ENCODE measurements around the gene TSNAX. TPM values are rescaled to one million over a fixed set of nuclear protein-coding genes. Genes with fewer than 3 reads are reported as not detected.
"Not testable (repeated sequence)": the region's sequence is repeated elsewhere in the genome, so short reads cannot be mapped to it uniquely, and the experiment has no call there.

Gene TSNAX
- total and polyA plus RNA-seq, 5 donors, result 16.6 to 39.9 (median 33.6) TPM

DNA sequence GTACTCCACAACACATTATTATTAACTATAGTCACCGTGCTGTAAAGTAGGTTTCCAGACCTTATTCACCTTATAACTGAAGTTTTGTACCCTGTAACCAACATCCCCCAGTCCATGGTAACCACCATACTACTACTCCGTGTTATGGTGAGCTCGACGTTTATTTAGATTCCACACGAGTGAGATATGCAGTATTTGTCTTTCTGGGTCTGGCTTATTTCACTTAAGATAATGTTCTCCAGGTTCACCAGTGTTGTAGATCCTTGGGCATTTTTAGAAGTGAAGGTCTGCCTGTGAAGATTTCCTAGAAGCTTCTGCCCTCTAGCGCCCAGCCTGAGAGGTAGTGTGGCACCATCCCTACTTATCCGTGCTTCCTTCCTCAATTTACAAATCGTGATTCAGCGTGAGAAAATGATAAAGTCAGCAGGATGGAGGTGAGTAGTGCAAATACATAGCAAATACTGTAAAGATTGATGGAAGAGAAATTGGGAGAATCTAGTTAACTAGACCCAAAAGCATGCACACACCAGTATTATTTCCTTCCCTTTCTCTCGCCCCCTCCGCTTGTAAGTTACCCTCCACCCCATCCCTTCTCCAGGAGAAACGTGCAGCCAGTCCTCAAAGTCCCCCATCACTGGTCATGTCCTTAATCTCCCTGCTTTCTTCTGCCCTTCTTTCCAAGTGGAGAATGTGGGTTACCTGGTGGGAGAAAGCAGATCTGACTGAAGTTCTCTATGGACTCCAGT is 62.2 kb downstream of the TSNAX start:
- ATAC-seq (peak; percentile 81 to 90), DNase-seq (peak; percentile 55 to 72 (median 56))
- WGBS, result 20% methylated on average over 12 of the region's 12 CpGs
- intact Hi-C loops (cut with DNase I), result no loop called here
- Histone ChIP-seq H3K27me3 (ENCODE audit: control insufficient read depth, insufficient read depth) (no peaks in the 10 kb centered on the region), H3K9me3 (ENCODE audit: control insufficient read depth, low read length) (no peaks in the 10 kb centered on the region), H3K4me1 (ENCODE audit: control insufficient read depth, insufficient read depth, low read length) (peaks cover 1% of the 10 kb centered on the region), H3K4me3 (ENCODE audit: low read length) (no peak overlapping the region), H3K27ac (ENCODE audit: low read length) (no peak overlapping the region)

DNA sequence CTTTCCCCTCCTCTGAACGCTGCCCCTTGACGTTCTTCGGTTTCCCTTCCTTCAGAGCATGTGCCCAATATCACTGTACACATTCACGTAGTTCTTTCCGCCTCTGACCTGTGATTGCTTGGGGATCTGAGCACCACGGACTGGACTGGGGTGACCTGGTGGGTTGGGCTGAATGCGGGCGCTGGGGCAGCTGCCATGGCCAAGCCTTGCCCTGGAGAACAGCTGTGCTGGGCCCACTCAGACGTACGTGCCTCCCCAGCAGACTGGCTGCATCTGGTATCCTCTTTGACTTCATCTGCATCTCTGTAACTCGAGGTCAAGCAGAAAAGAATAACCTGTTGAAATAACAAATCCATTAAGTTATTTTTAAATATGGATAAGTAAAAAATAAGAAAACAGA is 63.0 kb downstream of the TSNAX start:
- ATAC-seq (no peak), DNase-seq (no peak)
- Histone ChIP-seq H3K27ac (ENCODE audit: low read length) (no peak overlapping the region), H3K27me3 (ENCODE audit: control insufficient read depth, insufficient read depth) (no peaks in the 10 kb centered on the region), H3K9me3 (ENCODE audit: control insufficient read depth, low read length) (no peaks in the 10 kb centered on the region), H3K4me1 (ENCODE audit: control insufficient read depth, insufficient read depth, low read length) (peaks cover 1% of the 10 kb centered on the region), H3K4me3 (ENCODE audit: low read length) (no peak overlapping the region)
- 64% methylated on average over 11 of the region's 11 CpGs for WGBS
- intact Hi-C loops (cut with DNase I), result no loop called here

DNA sequence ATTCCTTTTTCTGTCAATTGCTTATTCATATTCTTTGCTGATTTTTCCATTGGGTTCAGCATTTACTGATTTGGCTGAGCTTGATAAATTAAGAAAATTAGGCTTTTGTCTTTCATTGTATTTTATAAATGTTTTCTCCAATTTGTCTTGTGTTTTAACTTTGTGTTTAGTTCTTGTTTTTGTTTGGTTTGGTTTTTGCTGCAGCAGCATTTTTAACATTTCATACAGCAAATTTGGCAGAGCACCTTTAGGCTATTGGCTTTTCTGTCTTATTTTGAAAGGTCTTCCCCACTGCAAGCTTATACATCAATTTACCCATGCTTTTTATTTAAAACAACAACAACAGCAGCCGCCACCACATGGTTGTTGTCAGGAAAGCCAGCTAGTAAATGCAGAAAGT is 64.3 kb downstream of the TSNAX start:
- WGBS, result 71% methylated on average over 1 of the region's 1 CpG
- intact Hi-C loops (cut with DNase I), result no loop called here

DNA sequence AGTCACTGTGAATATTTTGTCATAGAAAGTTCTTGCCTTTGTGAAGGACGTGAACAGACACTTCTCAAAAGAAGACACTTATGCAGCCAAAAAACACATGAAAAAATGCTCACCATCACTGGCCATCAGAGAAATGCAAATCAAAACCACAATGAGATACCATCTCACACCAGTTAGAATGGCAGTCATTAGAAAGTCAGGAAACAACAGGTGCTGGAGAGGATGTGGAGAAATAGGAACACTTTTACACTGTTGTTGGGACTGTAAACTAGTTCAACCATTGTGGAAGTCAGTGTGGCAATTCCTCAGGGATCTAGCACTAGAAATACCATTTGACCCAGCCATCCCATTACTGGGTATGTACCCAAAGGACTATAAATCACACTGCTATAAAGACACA is 64.8 kb downstream of the TSNAX start:
- H3K27ac ChIP-seq (ENCODE audit: low read length); intact Hi-C loops (cut with DNase I); H3K4me1 ChIP-seq (ENCODE audit: control insufficient read depth, insufficient read depth, low read length); ATAC-seq; H3K4me3 ChIP-seq (ENCODE audit: low read length); H3K9me3 ChIP-seq (ENCODE audit: control insufficient read depth, low read length); H3K27me3 ChIP-seq (ENCODE audit: control insufficient read depth, insufficient read depth); DNase-seq: not testable (repeated sequence)
- WGBS, result 96% methylated on average over 1 of the region's 1 CpG

More for the DNA sequence above, 64.3 kb downstream of the TSNAX start:
- no peaks in the 10 kb centered on the region for H3K9me3 ChIP-seq (ENCODE audit: control insufficient read depth, low read length)
- H3K4me3 ChIP-seq (ENCODE audit: low read length), result no peak overlapping the region
- H3K4me1 ChIP-seq (ENCODE audit: control insufficient read depth, insufficient read depth, low read length), result peaks cover 1% of the 10 kb centered on the region
- H3K27me3 ChIP-seq (ENCODE audit: control insufficient read depth, insufficient read depth), result no peaks in the 10 kb centered on the region
- ATAC-seq, result no peak
- DNase-seq, result no peak
- H3K27ac ChIP-seq (ENCODE audit: low read length), result no peak overlapping the region

DNA sequence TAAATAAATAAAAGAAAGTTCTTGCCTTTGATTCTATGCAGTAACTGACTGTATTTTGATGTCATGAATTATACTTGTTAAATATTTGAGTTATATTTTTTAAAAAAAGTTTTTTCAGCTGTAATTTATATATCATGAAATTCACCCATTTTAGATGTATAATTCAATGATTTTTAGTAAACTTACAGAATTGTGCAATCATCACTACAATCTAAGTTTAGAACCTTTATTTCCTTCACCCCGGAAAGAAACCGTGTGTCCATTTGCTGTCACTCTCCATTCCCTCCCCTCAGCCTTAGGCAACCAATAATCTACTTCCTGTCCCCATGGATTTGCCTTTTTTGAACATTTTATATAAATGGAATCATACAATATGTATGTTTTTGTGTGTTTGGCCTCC is 65.7 kb downstream of the TSNAX start:
- Histone ChIP-seq H3K4me3 (ENCODE audit: low read length) (no peak overlapping the region), H3K27me3 (ENCODE audit: control insufficient read depth, insufficient read depth) (no peaks in the 10 kb centered on the region), H3K27ac (ENCODE audit: low read length) (no peak overlapping the region), H3K9me3 (ENCODE audit: control insufficient read depth, low read length) (no peaks in the 10 kb centered on the region), H3K4me1 (ENCODE audit: control insufficient read depth, insufficient read depth, low read length) (no peaks in the 10 kb centered on the region)
- intact Hi-C loops (cut with DNase I), result no loop called here
- WGBS, result 53% methylated on average over 2 of the region's 2 CpGs
- DNase-seq (no peak), ATAC-seq (no peak)

DNA sequence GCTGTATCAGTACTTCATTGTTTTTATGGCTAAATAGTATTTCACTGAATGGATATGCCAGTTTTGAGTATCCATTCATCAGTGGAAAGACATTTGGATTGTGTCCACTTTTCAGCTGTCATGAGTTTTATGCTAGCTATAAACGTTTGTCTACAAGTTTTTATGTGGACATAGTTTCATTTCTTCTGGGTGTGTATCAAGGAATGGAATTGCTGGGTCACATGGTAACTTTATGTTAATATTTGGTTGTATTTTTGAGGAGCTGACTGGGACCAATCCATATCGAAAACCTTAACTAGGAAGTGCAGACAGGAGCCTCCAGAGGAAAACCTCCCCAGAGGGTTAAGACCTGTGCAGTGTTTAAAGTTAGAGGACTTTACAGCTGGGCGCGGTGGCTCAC is 66.3 kb downstream of the TSNAX start:
- intact Hi-C loops (cut with DNase I), result no loop called here
- DNase-seq, result no peak
- Histone ChIP-seq H3K27ac (ENCODE audit: low read length) (no peak overlapping the region), H3K27me3 (ENCODE audit: control insufficient read depth, insufficient read depth) (no peaks in the 10 kb centered on the region), H3K4me3 (ENCODE audit: low read length) (no peak overlapping the region), H3K9me3 (ENCODE audit: control insufficient read depth, low read length) (no peaks in the 10 kb centered on the region), H3K4me1 (ENCODE audit: control insufficient read depth, insufficient read depth, low read length) (no peaks in the 10 kb centered on the region)
- 81% methylated on average over 4 of the region's 4 CpGs for WGBS
- no peak for ATAC-seq

DNA sequence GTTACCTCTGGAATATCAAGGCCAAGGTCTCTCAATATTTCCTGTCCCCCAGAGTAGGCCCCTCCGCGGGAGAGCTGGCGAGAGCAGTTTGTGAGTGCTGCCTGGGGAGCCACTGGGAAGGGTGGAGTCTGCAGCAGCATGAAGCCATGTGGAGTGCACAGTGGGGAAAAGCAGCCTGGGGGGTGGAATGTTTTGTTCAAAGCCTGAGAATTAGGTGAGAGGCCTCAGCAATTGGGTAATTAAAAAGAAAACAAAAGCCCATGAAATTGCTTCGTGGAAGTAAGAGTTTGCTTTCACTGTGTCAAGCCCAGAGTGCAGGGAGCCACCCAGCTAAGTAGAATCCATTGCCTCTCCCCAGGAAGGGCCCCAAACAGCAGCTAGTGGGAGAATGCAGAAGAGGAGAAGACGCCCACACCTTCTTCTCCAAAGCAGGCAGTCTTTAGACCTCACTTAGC is 67.9 kb downstream of the TSNAX start:
- H3K27ac ChIP-seq (ENCODE audit: low read length), result no peak overlapping the region

DNA sequence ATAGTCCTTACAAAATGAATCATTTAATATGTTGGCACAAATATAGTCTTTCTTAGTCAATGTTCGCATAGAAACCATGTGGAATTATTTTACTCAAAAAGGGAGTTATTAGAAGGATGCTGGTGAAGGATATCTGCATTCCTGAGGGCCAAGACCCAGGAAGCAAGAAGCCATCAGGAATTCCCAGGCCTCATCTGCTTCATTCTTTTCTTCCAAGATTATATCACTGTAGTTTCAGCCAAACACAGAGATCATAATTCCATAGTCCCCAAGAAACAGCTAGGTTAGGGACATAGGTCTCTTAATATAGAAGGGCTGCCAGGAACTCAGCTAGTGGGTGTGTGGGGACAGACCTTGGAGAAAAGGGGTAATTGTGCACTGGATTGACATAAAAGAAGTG is 69.5 kb downstream of the TSNAX start:
- H3K27me3 ChIP-seq (ENCODE audit: control insufficient read depth, insufficient read depth), result no peaks in the 10 kb centered on the region
- no peak overlapping the region for H3K4me3 ChIP-seq (ENCODE audit: low read length)
- DNase-seq, result no peak
- WGBS, result 81% methylated on average over 1 of the region's 1 CpG
- no peaks in the 10 kb centered on the region for H3K9me3 ChIP-seq (ENCODE audit: control insufficient read depth, low read length)
- intact Hi-C loops (cut with DNase I), result no loop called here
- peaks cover 2% of the 10 kb centered on the region for H3K4me1 ChIP-seq (ENCODE audit: control insufficient read depth, insufficient read depth, low read length)
- no peak overlapping the region for H3K27ac ChIP-seq (ENCODE audit: low read length)
- no peak for ATAC-seq

More for the DNA sequence above, 67.9 kb downstream of the TSNAX start:
- no peaks in the 10 kb centered on the region for H3K9me3 ChIP-seq (ENCODE audit: control insufficient read depth, low read length)
- no peaks in the 10 kb centered on the region for H3K27me3 ChIP-seq (ENCODE audit: control insufficient read depth, insufficient read depth)
- DNase-seq (peak in 1 of 3 donors; percentile 36), ATAC-seq (no peak)
- H3K4me1 ChIP-seq (ENCODE audit: control insufficient read depth, insufficient read depth, low read length), result no peaks in the 10 kb centered on the region
- intact Hi-C loops (cut with DNase I), result no loop called here
- WGBS, result 51% methylated on average over 5 of the region's 5 CpGs
- no peak overlapping the region for H3K4me3 ChIP-seq (ENCODE audit: low read length)

DNA sequence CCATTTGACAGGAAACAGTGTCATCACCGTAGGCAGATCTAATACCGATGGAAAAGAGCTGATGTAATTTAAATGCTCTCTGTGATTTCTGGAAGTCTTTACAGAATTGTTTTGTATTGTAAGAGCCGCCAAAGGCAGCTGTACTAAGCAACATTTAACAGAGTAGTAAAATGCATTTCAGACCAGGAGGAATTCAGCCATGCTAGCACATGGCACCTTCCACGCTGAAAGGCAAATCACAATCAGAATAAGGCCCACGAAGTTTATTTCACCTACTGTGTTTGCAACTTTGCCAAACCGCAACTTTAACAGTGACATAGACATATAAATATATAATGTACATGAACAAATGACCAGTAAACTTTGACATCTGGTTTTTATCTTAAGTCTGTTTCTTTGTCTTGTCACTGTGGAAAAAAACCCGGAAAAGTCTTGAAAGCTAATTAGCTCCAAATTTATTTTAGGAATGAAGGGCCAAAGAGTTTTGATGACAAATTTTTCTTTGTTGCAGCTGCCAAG is 72.0 kb downstream of the TSNAX start:
- 34% methylated on average over 7 of the region's 7 CpGs for WGBS
- H3K4me1 ChIP-seq (ENCODE audit: control insufficient read depth, insufficient read depth, low read length), result peaks cover 2% of the 10 kb centered on the region
- ATAC-seq (no peak), DNase-seq (no peak)
- no peaks in the 10 kb centered on the region for H3K27me3 ChIP-seq (ENCODE audit: control insufficient read depth, insufficient read depth)
- H3K9me3 ChIP-seq (ENCODE audit: control insufficient read depth, low read length), result no peaks in the 10 kb centered on the region
- H3K4me3 ChIP-seq (ENCODE audit: low read length), result no peak overlapping the region
- intact Hi-C loops (cut with DNase I), result loop anchor here in 2 of 4 donors (5.0 kb wide), 2 partner anchors 238 to 248 kb away; no protein-coding TSS in a partner anchor
- peak overlapping the region; percentile 20 for H3K27ac ChIP-seq (ENCODE audit: low read length)

DNA sequence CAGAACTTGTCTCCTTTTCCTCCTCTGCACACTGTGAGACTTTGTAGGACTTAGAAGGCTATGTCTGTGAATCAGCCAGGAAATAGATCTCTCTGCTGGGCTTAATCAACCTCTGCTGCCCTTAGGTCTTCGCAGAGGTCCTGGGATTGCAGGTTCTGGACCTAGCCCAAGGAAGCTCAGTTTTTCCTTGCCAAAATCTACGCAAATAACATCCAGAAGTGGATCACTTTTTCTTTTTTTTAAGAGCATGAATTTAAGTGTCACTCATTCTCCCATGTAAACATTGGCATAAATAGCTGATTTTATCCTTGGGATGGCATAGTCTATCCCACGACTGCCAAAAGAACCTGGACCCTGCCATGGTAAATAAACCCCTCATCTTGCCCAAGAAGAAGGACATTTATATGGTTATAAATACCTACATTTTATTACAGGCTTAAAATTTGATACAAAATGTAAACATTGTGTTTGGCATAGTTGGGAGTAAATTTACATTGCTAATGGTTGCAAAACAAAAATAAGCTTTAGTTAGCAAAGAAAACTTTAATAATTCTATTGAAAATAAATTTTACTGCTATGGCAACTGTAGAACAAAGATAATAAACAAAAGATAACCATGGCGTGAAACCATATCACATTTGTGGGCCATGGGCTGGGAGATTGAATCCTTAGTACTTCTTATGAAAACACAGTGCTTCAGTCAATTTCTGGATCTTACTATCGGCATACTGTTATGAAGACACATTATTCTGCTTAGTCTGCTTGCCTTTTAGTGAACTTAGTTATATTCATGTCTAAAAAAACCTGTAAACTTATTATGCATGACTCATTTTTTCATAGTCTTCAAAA is 73.6 kb downstream of the TSNAX start:
- WGBS, result 47% methylated on average over 5 of the region's 5 CpGs
- peak overlapping the region; percentile 27 for H3K27ac ChIP-seq (ENCODE audit: low read length)
- DNase-seq, result no peak
- intact Hi-C loops (cut with DNase I), result loop anchor here in 2 of 4 donors (5.0 kb wide), 2 partner anchors 240 to 250 kb away; no protein-coding TSS in a partner anchor
- no peak overlapping the region for H3K4me3 ChIP-seq (ENCODE audit: low read length)
- peaks cover 2% of the 10 kb centered on the region for H3K4me1 ChIP-seq (ENCODE audit: control insufficient read depth, insufficient read depth, low read length)
- ATAC-seq, result peak in 1 of 2 donors; percentile 82
- no peaks in the 10 kb centered on the region for H3K9me3 ChIP-seq (ENCODE audit: control insufficient read depth, low read length)
- no peaks in the 10 kb centered on the region for H3K27me3 ChIP-seq (ENCODE audit: control insufficient read depth, insufficient read depth)

DNA sequence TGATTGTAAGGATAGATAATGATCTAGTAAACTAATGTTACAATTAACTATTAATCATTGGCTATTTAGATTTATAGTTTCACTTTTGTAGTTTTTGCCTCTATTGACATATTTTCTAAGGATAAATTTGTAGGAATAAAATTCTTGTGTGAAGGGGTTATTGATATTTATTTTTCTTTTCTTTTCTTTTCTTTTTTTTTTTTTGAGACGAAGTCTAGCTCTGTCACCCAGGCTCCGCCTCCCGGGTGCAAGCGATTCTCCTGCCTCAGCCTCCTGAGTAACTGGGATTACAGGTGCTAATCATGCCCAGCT is 74.2 kb downstream of the TSNAX start:
- H3K27ac ChIP-seq (ENCODE audit: low read length), result no peak overlapping the region

More for the DNA sequence above, 74.2 kb downstream of the TSNAX start:
- Histone ChIP-seq H3K4me1 (ENCODE audit: control insufficient read depth, insufficient read depth, low read length) (peaks cover 2% of the 10 kb centered on the region), H3K27me3 (ENCODE audit: control insufficient read depth, insufficient read depth) (no peaks in the 10 kb centered on the region), H3K9me3 (ENCODE audit: control insufficient read depth, low read length) (no peaks in the 10 kb centered on the region), H3K4me3 (ENCODE audit: low read length) (no peak overlapping the region)
- no peak for DNase-seq
- no peak for ATAC-seq
- 87% methylated on average over 4 of the region's 4 CpGs for WGBS
- intact Hi-C loops (cut with DNase I), result loop anchor here in 2 of 4 donors (5.0 kb wide), 2 partner anchors 240 to 250 kb away; no protein-coding TSS in a partner anchor

Measured in right cardiac atrium (tissue), 5 donors.